K562 (cell line): ENCODE results near the gene LAMTOR4. TPM values are rescaled to one million over a fixed set of nuclear protein-coding genes. Genes with fewer than 3 reads are reported as not detected.
A peak's percentile ranks its signal among the peaks of the same experiment; 100 is the strongest.

Experiments
- ATAC-seq: fragments of 200-7000 bp; cut with Tn5 transposase; 3 replicates; pipeline ENCODE4 v1.9.1; 2020; ENCODE audit warnings: moderate library complexity
- BruUV-seq: library from RNA; stranded (reverse); fragments of 400-500 nt; replicated peaks from 2 replicates; lab custom pipeline; 2021; lab: Mats Ljungman, UMichigan
- CTCF ChIA-PET: fragments of 300-600 bp; formaldehyde crosslinking; extraction: SDS; loops from one replicate; lab custom pipeline; 2021; ENCODE audit warnings: low intra/inter-chr PET ratio; lab: Yijun Ruan, JAX
- POLR2A ChIA-PET: fragments of 300-600, 350-650 bp; sonication (Branson Sonifier 250); formaldehyde crosslinking; extraction: SDS; loops from one replicate; lab custom pipeline; 2021; ENCODE audit warnings: antibody characterized with exemption, inconsistent platforms; lab: Yijun Ruan, JAX
- DNase-seq, 4 experiments: peaks; one replicate each; pipeline versions ENCODE4 v3.0.0 to v3.0.0-alpha.2; 2011 to 2018; ENCODE audit warnings: low spot score in 3 of 4, mixed read lengths in 3 of 4; ENCODE audit errors: extremely low read depth in 1 of 4
- FAIRE-seq: peaks from 2 replicates; lab custom pipeline; 2011; peaks lifted over from hg19 to GRCh38; lab: Jason Lieb, UNC
- H2AFZ ChIP-seq: 2 replicates; pipeline ENCODE4 v1.6.0; 2011; ENCODE audit warnings: low read depth, low read length, control low read depth, inconsistent platforms
- H3K27ac ChIP-seq: fragments of 200-600 bp; 3 replicates; pipeline ENCODE4 v1.8.0; 2011; ENCODE audit warnings: low read depth, mild to moderate bottlenecking, control low read depth, inconsistent platforms, low read length, moderate library complexity, mixed read lengths; ENCODE audit errors: extremely low read depth
- H3K27me3 ChIP-seq, 2 experiments: fragments of 300-600 bp in 1 of 2; 2 replicates in 1 of 2; 3 replicates in 1 of 2; pipeline versions ENCODE4 v1.6.0 to v1.8.0; 2011; ENCODE audit warnings: inconsistent platforms in 2 of 2, low read length in 2 of 2, mild to moderate bottlenecking in 1 of 2, mixed read lengths in 1 of 2, moderate library complexity in 1 of 2; ENCODE audit not compliant: control insufficient read depth in 2 of 2, insufficient read depth in 2 of 2
- H3K36me3 ChIP-seq: fragments of 300-600 bp; 3 replicates; pipeline ENCODE4 v1.8.0; 2011; ENCODE audit warnings: mild to moderate bottlenecking, low read length, inconsistent platforms; ENCODE audit not compliant: control insufficient read depth, insufficient read depth
- H3K4me1 ChIP-seq, 2 experiments: fragments of 200-600 bp in 1 of 2; replicated peaks in 1 of 2; 2 replicates in 1 of 2; 3 replicates in 1 of 2; pipeline versions ENCODE4 v1.5.1 to v1.8.0; 2011; ENCODE audit warnings: inconsistent platforms in 2 of 2, low read length in 2 of 2, mild to moderate bottlenecking in 1 of 2, mixed read lengths in 1 of 2, moderate library complexity in 1 of 2; ENCODE audit not compliant: control insufficient read depth in 2 of 2, insufficient read depth in 2 of 2
- H3K4me2 ChIP-seq: 2 replicates; pipeline ENCODE4 v1.6.1; 2011; ENCODE audit warnings: low read length, control low read depth, inconsistent platforms, mixed read lengths; ENCODE audit not compliant: insufficient read depth
- H3K4me3 ChIP-seq: fragments of 200-600 bp; sonication (generic), shearing (Covaris generic); 2 replicates; pipeline ENCODE4 v1.5.1; 2016; ENCODE audit warnings: control low read depth, inconsistent platforms
- H3K79me2 ChIP-seq: fragments of 200-600 bp; 3 replicates; pipeline ENCODE4 v1.8.0; 2011; ENCODE audit warnings: low read length, inconsistent platforms; ENCODE audit not compliant: control insufficient read depth, insufficient read depth
- H3K9ac ChIP-seq, 2 experiments: 2 replicates each; pipeline versions ENCODE4 v1.6.0 to v1.6.1; 2011; ENCODE audit warnings: low read depth in 2 of 2, low read length in 2 of 2, control low read depth in 1 of 2, inconsistent platforms in 1 of 2, mild to moderate bottlenecking in 1 of 2, mixed read lengths in 1 of 2; ENCODE audit not compliant: insufficient read depth in 1 of 2
- H3K9me1 ChIP-seq: one replicate; pipeline ENCODE4 v1.6.0; 2011; ENCODE audit warnings: inconsistent platforms, mild to moderate bottlenecking, low read length, moderate library complexity; ENCODE audit not compliant: control insufficient read depth, insufficient read depth
- H3K9me3 ChIP-seq: replicated peaks from 2 replicates; pipeline ENCODE4 v1.5.1; 2011; ENCODE audit warnings: low read depth, low read length, inconsistent platforms; ENCODE audit not compliant: control insufficient read depth, insufficient read depth
- H4K20me1 ChIP-seq: replicated peaks from 2 replicates; pipeline ENCODE4 v1.6.1; 2011; ENCODE audit warnings: low read length, inconsistent platforms, mixed read lengths; ENCODE audit not compliant: control insufficient read depth, insufficient read depth
- CCNT2 ChIP-seq: IDR thresholded peaks from 2 replicates; pipeline ENCODE4 v1.6.1; 2011; ENCODE audit warnings: borderline replicate concordance, low read depth, mild to moderate bottlenecking, moderate library complexity, mixed read lengths, low read length; ENCODE audit not compliant: insufficient read length; ENCODE audit errors: extremely low read depth
- ETV6 ChIP-seq, 3 experiments: fragments of 150-350 bp in 1 of 3; sonication (generic) in 1 of 3; formaldehyde crosslinking in 1 of 3; IDR thresholded peaks; 2 replicates each; pipeline versions ENCODE4 v1.6.1 to v1.8.0; 2014 to 2022; ENCODE audit warnings: borderline replicate concordance in 2 of 3, low read depth in 2 of 3, antibody characterized with exemption in 1 of 3, low read length in 1 of 3, mild to moderate bottlenecking in 1 of 3, missing genetic modification reagents in 1 of 3
- NFE2 ChIP-seq: IDR thresholded peaks from 2 replicates; pipeline ENCODE4 v1.6.1; 2014; ENCODE audit warnings: antibody characterized with exemption, low read depth
- PHF8 ChIP-seq: fragments of 200-600 bp; sonication (generic); IDR thresholded peaks from 2 replicates; pipeline ENCODE4 v1.6.1; 2012; ENCODE audit warnings: mixed run types, mild to moderate bottlenecking, inconsistent platforms, low read length, moderate library complexity, borderline replicate concordance
- POLR2AphosphoS5 ChIP-seq: IDR thresholded peaks from 2 replicates; pipeline ENCODE4 v1.6.1; 2011; ENCODE audit warnings: mild to moderate bottlenecking, low read depth, low read length, moderate library complexity; ENCODE audit not compliant: control insufficient read depth, insufficient read depth
- ZNF212 ChIP-seq: fragments of 450-650 bp; formaldehyde crosslinking; IDR thresholded peaks from 2 replicates; pipeline ENCODE4 v1.4.0; 2020; ENCODE audit warnings: mild to moderate bottlenecking
- ZNF76 ChIP-seq: fragments of 250-450 bp; sonication (Bioruptor Pico); IDR thresholded peaks from 2 replicates; pipeline ENCODE4 v1.4.0; 2020; ENCODE audit warnings: mild to moderate bottlenecking, moderate library complexity, borderline replicate concordance
- WGBS: fragments of 100-300 bp; shearing (Covaris generic); methylation state at CpG from one replicate; pipeline ENCODE4 v1.1.6; 2016; ENCODE audit warnings: low coverage, mixed read lengths; ENCODE audit not compliant: insufficient coverage; ENCODE audit errors: missing lambda C conversion rate; 5-methylcytosine and 5-hydroxymethylcytosine counted together
- in situ Hi-C: fragments of 300-500 bp; cut with MboI; formaldehyde crosslinking; loops from 4 replicates; pipeline ENCODE4 v1.15.0; 2018; ENCODE audit warnings: inconsistent platforms, mixed read lengths
- intact Hi-C: fragments of 100-400 bp; cut with micrococcal nuclease; formaldehyde crosslinking; loops from 2 replicates; pipeline ENCODE4 v1.14.2; 2022
- polyA plus RNA-seq, 8 experiments: library from polyadenylated mRNA; depleted of rRNA in 4 of 8; stranded (reverse) in 5 of 8; unstranded in 3 of 8; fragments of >200 nt; fragmentation: Nextera tagmentation in 2 of 8; fragmentation: Illumina TruSeq in 1 of 8; extraction: Ambion mirVana in 2 of 8; extraction: Trizol in 1 of 8; gene quantifications; 2 replicates each; pipeline versions ENCODE4 v1.2.1 to v1.2.3, GENCODE V29; 2011 to 2014; ENCODE audit warnings: inconsistent platforms in 1 of 8, missing spikeins in 1 of 8
- total RNA-seq, 7 experiments: library from RNA; depleted of rRNA in 6 of 7; stranded (reverse); fragments of >200 nt in 6 of 7; fragmentation: Illumina TruSeq in 2 of 7; extraction: Trizol in 2 of 7; gene quantifications; 2 replicates each; pipeline versions ENCODE4 v1.2.1 to v1.2.3, GENCODE V29; 2011 to 2021; ENCODE audit warnings: low replicate concordance in 1 of 7
- TF ChIP-seq, protein P1 (sequence below): sonication (generic); formaldehyde crosslinking; IDR thresholded peaks from 2 replicates; pipeline ENCODE4 v1.8.0; 2022; ENCODE audit warnings: mild to moderate bottlenecking, missing genetic modification reagents, borderline replicate concordance
- TF ChIP-seq, protein P2 (sequence below): fragments of 450-650 bp; IDR thresholded peaks from 2 replicates; pipeline ENCODE4 v1.6.1; 2016; ENCODE audit warnings: antibody characterized with exemption
- TF ChIP-seq, protein P3 (sequence below), 2 experiments: fragments of 150-350 bp in 1 of 2; IDR thresholded peaks; 2 replicates each; pipeline ENCODE4 v1.6.1; 2012 to 2016; ENCODE audit warnings: low read depth in 2 of 2, low read length in 2 of 2, mild to moderate bottlenecking in 1 of 2, moderate library complexity in 1 of 2

The LAMTOR4 gene
- total and polyA plus RNA-seq, 9 of the 15 experiments (the other 6 are each of a cell fraction or from before 2014, with no cell fraction given) = 79.6 to 314 (median 195) TPM

DNA sequence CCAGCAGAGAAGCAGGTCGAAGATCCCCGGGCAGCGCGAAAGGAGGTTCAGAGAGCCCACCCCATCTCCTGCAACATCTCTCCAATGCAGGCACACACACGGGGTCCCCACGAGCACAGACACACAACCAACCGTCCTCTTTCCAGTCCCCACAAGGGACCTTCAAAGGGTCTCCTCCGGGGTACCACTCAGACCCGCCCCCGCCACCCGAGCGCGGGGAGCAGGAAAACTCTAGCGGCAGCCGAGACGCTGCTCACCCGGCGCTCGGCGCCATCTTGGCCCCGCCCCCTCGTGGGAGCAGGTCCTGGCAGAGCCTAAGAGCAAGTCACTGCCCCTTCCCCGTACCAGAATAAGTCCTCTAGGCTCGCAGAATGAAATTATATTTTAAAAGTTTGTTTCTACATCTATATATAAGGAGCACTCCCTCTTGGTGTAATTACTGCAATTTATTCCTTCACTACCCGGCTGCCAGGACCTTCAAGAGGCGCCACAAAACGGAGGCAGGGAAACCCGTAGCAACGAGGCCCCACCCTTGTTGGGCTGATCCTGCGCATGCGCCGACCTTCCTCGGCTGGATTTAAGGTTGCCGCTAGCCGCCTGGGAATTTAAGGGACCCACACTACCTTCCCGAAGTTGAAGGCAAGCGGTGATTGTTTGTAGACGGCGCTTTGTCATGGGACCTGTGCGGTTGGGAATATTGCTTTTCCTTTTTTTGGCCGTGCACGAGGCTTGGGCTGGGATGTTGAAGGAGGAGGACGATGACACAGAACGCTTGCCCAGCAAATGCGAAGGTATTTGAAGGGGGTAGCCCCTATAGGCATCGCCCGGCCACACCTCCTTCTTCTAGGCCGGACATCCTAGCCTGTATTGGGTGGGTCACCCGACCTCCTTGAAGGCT, 29.4 kb upstream of the LAMTOR4 start, which contains the start of the genes CNPY4 and TAF6:
TSS of gene CNPY4 (plus strand) at position 563 of the 898 bp plus-strand sequence. CDS start at position 674, 111 bp downstream.
TSS of gene TAF6 (minus strand) at position 287 of the 898 bp plus-strand sequence. CDS start 5,149 bp downstream, outside the sequence.
- BruUV-seq = no TSS peak
- Histone ChIP-seq H3K9ac (peak within 1 kb of the TSS; percentile 86 to 88), H3K9me1 (no peaks in the 10 kb centered on the region), H3K4me1 (peaks cover 22 to 40% of the 10 kb centered on the region in 2 experiments), H2AFZ (peak within 1 kb of the TSS; percentile 95), H3K27ac (peak within 1 kb of the TSS; percentile 88), H3K27me3 (no peaks in the 10 kb centered on the region), H3K4me2 (peak within 1 kb of the TSS; percentile 99), H3K4me3 (peak within 1 kb of the TSS; percentile 72), H3K79me2 (peaks cover 17% of the 10 kb centered on the region), H3K36me3 (peaks cover 3% of the 10 kb centered on the region; the same call in 1 of the 3 replicates), H3K9me3 (no peaks in the 10 kb centered on the region), H4K20me1 (0 out of 2 replicates have a peak, but pooled peaks cover 4% of the 10 kb centered on the region)
- ATAC-seq (peak; percentile 88), DNase-seq (peak; percentile 99 to 100 (median 99)), FAIRE-seq (peak; percentile 93)
- in situ Hi-C loops (loop anchor here (10.0 kb wide), 1 partner anchor 1715 kb away; no protein-coding TSS in a partner anchor), intact Hi-C loops (loop anchor here (1.0 to 2.0 kb wide), 2 partner anchors 19 to 37 kb away; partner anchors contain the start of genes AP4M1 and MCM7)
- under 1% methylated on average over 49 of the region's 49 CpGs for WGBS
- CTCF ChIA-PET = no interaction called here
- POLR2A ChIA-PET = interaction anchor here (0.7 to 1.7 kb wide), 3 partner anchors 12 to 18 kb away, joined by 3 to 15 read pairs (median 3); partner anchors contain the start of genes AP4M1 and MCM7
- peak; percentile 81 for TF ChIP-seq POLR2AphosphoS5
- TF ChIP-seq, protein P1, sequence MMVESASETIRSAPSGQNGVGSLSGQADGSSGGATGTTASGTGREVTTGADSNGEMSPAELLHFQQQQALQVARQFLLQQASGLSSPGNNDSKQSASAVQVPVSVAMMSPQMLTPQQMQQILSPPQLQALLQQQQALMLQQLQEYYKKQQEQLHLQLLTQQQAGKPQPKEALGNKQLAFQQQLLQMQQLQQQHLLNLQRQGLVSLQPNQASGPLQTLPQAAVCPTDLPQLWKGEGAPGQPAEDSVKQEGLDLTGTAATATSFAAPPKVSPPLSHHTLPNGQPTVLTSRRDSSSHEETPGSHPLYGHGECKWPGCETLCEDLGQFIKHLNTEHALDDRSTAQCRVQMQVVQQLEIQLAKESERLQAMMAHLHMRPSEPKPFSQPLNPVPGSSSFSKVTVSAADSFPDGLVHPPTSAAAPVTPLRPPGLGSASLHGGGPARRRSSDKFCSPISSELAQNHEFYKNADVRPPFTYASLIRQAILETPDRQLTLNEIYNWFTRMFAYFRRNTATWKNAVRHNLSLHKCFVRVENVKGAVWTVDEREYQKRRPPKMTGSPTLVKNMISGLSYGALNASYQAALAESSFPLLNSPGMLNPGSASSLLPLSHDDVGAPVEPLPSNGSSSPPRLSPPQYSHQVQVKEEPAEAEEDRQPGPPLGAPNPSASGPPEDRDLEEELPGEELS = no peak
- peak; percentile 44 for TF ChIP-seq CCNT2
- TF ChIP-seq, protein P2, sequence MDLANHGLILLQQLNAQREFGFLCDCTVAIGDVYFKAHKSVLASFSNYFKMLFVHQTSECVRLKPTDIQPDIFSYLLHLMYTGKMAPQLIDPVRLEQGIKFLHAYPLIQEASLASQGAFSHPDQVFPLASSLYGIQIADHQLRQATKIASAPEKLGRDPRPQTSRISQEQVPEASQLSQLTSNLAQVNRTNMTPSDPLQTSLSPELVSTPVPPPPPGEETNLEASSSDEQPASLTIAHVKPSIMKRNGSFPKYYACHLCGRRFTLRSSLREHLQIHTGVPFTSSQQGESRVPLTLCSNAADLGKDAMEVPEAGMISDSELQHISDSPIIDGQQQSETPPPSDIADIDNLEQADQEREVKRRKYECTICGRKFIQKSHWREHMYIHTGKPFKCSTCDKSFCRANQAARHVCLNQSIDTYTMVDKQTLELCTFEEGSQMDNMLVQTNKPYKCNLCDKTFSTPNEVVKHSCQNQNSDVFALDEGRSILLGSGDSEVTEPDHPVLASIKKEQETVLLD = peak; percentile 99
- TF ChIP-seq PHF8 = peak; percentile 92
- TF ChIP-seq ZNF76 (CRISPR knock-in tag) = 0 out of 2 replicates have a peak, but pooled peaks have one; percentile 47
- TF ChIP-seq ETV6 (IDR thresholded peaks at IDR 0.05; ENCODE audit: borderline replicate concordance in 1 of 2, low read depth in 2 of 2, low read length in 1 of 2) = 0 out of 4 replicates have a peak, but pooled peaks of 1 of the 2 experiments have one; percentile 2
- no peak for TF ChIP-seq ETV6 (CRISPR knock-in tag; IDR thresholded peaks at IDR 0.05; ENCODE audit: borderline replicate concordance)
- TF ChIP-seq, protein P3, sequence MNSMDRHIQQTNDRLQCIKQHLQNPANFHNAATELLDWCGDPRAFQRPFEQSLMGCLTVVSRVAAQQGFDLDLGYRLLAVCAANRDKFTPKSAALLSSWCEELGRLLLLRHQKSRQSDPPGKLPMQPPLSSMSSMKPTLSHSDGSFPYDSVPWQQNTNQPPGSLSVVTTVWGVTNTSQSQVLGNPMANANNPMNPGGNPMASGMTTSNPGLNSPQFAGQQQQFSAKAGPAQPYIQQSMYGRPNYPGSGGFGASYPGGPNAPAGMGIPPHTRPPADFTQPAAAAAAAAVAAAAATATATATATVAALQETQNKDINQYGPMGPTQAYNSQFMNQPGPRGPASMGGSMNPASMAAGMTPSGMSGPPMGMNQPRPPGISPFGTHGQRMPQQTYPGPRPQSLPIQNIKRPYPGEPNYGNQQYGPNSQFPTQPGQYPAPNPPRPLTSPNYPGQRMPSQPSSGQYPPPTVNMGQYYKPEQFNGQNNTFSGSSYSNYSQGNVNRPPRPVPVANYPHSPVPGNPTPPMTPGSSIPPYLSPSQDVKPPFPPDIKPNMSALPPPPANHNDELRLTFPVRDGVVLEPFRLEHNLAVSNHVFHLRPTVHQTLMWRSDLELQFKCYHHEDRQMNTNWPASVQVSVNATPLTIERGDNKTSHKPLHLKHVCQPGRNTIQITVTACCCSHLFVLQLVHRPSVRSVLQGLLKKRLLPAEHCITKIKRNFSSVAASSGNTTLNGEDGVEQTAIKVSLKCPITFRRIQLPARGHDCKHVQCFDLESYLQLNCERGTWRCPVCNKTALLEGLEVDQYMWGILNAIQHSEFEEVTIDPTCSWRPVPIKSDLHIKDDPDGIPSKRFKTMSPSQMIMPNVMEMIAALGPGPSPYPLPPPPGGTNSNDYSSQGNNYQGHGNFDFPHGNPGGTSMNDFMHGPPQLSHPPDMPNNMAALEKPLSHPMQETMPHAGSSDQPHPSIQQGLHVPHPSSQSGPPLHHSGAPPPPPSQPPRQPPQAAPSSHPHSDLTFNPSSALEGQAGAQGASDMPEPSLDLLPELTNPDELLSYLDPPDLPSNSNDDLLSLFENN (IDR thresholded peaks at IDR 0.05; ENCODE audit: low read depth in 2 of 2, low read length in 2 of 2) = 0 out of 4 replicates have a peak, but pooled peaks of 1 of the 2 experiments have one; percentile 44
- 0 out of 2 replicates have a peak, but pooled peaks have one; percentile 48 for TF ChIP-seq ZNF212 (CRISPR knock-in tag)
- TF ChIP-seq NFE2 = no peak
